ENCODE measurements around the gene MRGPRD. TPM values are rescaled to one million over a fixed set of nuclear protein-coding genes. Genes with fewer than 3 reads are reported as not detected.

Gene MRGPRD
- total RNA-seq, 1 donor from 2014 or later = not detected

DNA sequence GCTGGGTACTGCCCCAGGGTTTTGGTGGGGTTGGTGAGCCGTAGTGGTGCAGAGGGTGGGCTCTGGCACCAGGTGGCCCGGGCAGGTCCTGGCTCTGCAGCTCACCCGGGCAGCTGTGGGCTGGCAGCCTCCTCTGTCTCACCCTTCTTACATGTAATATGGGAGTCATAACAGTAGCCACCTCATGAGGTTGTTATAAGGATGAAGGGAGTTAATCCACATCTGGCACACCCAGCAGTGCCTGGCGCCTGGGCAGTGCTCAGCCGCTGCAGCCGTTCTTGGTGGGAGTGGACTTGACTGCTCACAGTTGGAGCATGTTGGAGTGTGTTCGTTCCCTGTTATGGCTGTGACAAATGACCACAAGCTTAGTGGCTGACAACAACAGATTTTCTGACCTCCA is 48.4 kb downstream of the MRGPRD start:
- Histone ChIP-seq H3K4me3 (no peak overlapping the region), H3K36me3 (peaks cover 70% of the 10 kb centered on the region), H3K27me3 (ENCODE audit: low read depth) (no peaks in the 10 kb centered on the region), H3K27ac (replicated peaks) (no peak overlapping the region), H3K4me1 (peaks cover 23% of the 10 kb centered on the region), H3K9me3 (replicated peaks) (no peaks in the 10 kb centered on the region)
- intact Hi-C loops (cut with micrococcal nuclease) = no loop called here
- TF ChIP-seq, protein P1, sequence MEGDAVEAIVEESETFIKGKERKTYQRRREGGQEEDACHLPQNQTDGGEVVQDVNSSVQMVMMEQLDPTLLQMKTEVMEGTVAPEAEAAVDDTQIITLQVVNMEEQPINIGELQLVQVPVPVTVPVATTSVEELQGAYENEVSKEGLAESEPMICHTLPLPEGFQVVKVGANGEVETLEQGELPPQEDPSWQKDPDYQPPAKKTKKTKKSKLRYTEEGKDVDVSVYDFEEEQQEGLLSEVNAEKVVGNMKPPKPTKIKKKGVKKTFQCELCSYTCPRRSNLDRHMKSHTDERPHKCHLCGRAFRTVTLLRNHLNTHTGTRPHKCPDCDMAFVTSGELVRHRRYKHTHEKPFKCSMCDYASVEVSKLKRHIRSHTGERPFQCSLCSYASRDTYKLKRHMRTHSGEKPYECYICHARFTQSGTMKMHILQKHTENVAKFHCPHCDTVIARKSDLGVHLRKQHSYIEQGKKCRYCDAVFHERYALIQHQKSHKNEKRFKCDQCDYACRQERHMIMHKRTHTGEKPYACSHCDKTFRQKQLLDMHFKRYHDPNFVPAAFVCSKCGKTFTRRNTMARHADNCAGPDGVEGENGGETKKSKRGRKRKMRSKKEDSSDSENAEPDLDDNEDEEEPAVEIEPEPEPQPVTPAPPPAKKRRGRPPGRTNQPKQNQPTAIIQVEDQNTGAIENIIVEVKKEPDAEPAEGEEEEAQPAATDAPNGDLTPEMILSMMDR (IDR thresholded peaks at IDR 0.05; ENCODE audit: borderline replicate concordance) = no peak
- DNase-seq = no peak

DNA sequence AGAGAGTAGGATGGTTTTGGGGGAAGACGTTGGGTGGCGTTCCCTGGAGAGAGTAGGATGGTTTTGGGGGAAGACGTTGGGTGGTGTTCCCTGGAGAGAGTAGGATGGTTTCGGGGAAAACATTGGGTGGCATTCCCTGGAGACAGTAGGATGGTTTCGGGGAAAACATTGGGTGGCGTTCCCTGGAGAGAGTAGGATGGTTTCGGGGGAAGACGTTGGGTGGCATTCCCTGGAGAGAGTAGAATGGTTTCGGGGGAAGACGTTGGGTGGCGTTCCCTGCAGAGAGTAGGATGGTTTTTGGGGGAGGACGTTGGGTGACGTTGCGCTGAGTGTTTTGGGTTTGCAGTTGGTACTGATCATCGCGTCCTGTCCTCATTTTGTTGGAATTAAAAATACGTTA is 48.9 kb downstream of the MRGPRD start:
- Histone ChIP-seq H3K9me3 (replicated peaks) (peaks cover under 1% of the 10 kb centered on the region), H3K4me3 (no peak overlapping the region), H3K27me3 (ENCODE audit: low read depth) (no peaks in the 10 kb centered on the region), H3K27ac (replicated peaks) (no peak overlapping the region), H3K36me3 (peaks cover 69% of the 10 kb centered on the region), H3K4me1 (peaks cover 27% of the 10 kb centered on the region)
- intact Hi-C loops (cut with micrococcal nuclease) = no loop called here
- TF ChIP-seq, protein P1 (IDR thresholded peaks at IDR 0.05; ENCODE audit: borderline replicate concordance) = no peak
- no peak for DNase-seq

DNA sequence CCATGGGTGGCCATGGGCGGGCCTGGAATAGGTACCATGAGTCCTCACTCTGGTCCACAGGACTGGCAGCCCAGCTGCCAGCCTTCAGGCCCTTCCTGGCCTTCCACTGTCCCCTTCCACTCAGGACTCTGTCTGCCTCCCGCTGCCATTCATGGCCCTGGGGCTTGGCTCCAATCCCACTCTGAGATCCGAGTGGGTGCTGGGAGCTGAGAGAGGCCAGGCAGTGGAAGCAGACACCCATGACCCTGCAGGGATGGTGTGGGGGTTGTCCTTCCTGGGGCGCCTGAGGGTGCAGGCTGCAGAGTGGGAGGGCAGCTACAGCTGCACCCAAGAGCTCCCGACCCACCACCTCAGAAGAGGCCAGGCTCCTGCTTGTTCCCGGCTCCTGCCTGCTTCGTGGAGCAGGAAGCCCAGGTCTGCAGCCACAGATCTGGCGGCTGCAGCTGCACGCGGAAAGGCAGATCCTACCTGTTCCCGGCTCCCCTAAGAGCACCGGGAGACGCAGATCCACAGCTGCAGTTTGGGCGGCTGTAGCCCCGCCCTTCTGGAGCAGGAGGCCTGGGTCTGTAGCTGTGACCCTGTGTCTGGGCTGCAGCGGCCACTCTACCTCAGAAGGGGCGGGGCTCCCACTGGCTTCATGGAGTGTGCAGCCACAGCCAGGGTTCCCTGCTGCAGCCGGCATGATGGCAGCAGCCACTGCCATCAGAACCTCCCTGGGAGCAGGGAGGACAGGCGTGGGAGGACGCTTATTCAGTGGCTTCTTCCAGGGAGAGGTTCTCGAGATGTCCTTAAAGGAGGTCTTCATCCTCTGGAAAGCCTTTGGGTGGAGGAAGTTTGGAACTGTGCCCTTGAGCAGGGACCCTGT is 49.6 kb downstream of the MRGPRD start:
- Histone ChIP-seq H3K4me3 (no peak overlapping the region), H3K36me3 (peaks cover 67% of the 10 kb centered on the region), H3K27me3 (ENCODE audit: low read depth) (no peaks in the 10 kb centered on the region), H3K9me3 (replicated peaks) (peaks cover 7% of the 10 kb centered on the region), H3K4me1 (peaks cover 30% of the 10 kb centered on the region), H3K27ac (replicated peaks) (no peak overlapping the region)
- intact Hi-C loops (cut with micrococcal nuclease) = no loop called here
- DNase-seq = no peak
- TF ChIP-seq, protein P1 (IDR thresholded peaks at IDR 0.05; ENCODE audit: borderline replicate concordance) = no peak

Other genes starting within 250 kb of the MRGPRD start
- 0.52 TPM for gene TESMIN, start 229.5 kb downstream of the MRGPRD start, total RNA-seq
- gene CPT1A, start 139.1 kb downstream of the MRGPRD start, total RNA-seq = 73.1 TPM
- 121 TPM for gene MRPL21, start 77.2 kb downstream of the MRGPRD start, total RNA-seq
- 13.2 TPM for gene IGHMBP2, start 77.1 kb downstream of the MRGPRD start, total RNA-seq
- 3.9 TPM for gene MRGPRF, start 32.3 kb upstream of the MRGPRD start, total RNA-seq
- 9.2 TPM for gene TPCN2, start 67.9 kb upstream of the MRGPRD start, total RNA-seq
- not detected for gene SMIM38, start 174.9 kb upstream of the MRGPRD start, total RNA-seq